ENCODE measurements around the gene PIK3IP1. TPM values are rescaled to one million over a fixed set of nuclear protein-coding genes. Genes with fewer than 3 reads are reported as not detected.

PIK3IP1 gene
- total and polyA plus RNA-seq, 9 of the 15 experiments (the other 6 are each of a cell fraction or from before 2014, with no cell fraction given): 0.11 to 1.3 (median 0.77) TPM

GRCh38 chr22:31286360-31287255, 5.7 kb downstream of the PIK3IP1 start:
- DNase-seq (ENCODE audit: extremely low read depth in 1 of 4, low spot score in 3 of 4): no peak
- H2AFZ ChIP-seq (ENCODE audit: low read depth, low read length): no peak overlapping the region
- in situ Hi-C loops (cut with MboI): no loop called here
- BruUV-seq (replicated peaks): no TSS peak
- no peak overlapping the region for H3K4me2 ChIP-seq (ENCODE audit: insufficient read depth, low read length)
- H3K36me3 ChIP-seq (ENCODE audit: control insufficient read depth, insufficient read depth, low read length): no peaks in the 10 kb centered on the region
- H3K79me2 ChIP-seq (ENCODE audit: control insufficient read depth, insufficient read depth, low read length): no peaks in the 10 kb centered on the region
- no peak for ATAC-seq
- H3K9me3 ChIP-seq (replicated peaks; ENCODE audit: control insufficient read depth, insufficient read depth, low read depth, low read length): no peaks in the 10 kb centered on the region
- ChIA-PET CTCF (ENCODE audit: low intra/inter-chr PET ratio) (no interaction called here), POLR2A (no interaction called here)
- H3K27ac ChIP-seq (ENCODE audit: extremely low read depth, low read depth, low read length): no peak overlapping the region
- no peaks in the 10 kb centered on the region for H4K20me1 ChIP-seq (replicated peaks; ENCODE audit: control insufficient read depth, insufficient read depth, low read length)
- intact Hi-C loops (cut with micrococcal nuclease): no loop called here
- no peak overlapping the region for H3K4me3 ChIP-seq
- no peaks in the 10 kb centered on the region for H3K9me1 ChIP-seq (ENCODE audit: control insufficient read depth, insufficient read depth, low read length)
- H3K9ac ChIP-seq (ENCODE audit: insufficient read depth in 1 of 2, low read depth in 2 of 2, low read length in 2 of 2): no peak overlapping the region
- H3K27me3 ChIP-seq (ENCODE audit: control insufficient read depth in 2 of 2, insufficient read depth in 2 of 2, low read length in 2 of 2): no peaks in the 10 kb centered on the region
- 49% methylated on average over 7 of the region's 8 CpGs for WGBS (ENCODE audit: insufficient coverage, low coverage, missing lambda C conversion rate)
- no peak for FAIRE-seq
- peaks cover 11 to 21% of the 10 kb centered on the region in 2 experiments; a peak in 4 of 5 replicates for H3K4me1 ChIP-seq (replicated peaks in 1 of 2; ENCODE audit: control insufficient read depth in 2 of 2, insufficient read depth in 2 of 2, low read length in 2 of 2)
- TF ChIP-seq MXI1 (IDR thresholded peaks at IDR 0.05; ENCODE audit: low read depth, low read length): no peak
- TF ChIP-seq IRF2 (CRISPR knock-in tag; IDR thresholded peaks at IDR 0.05): no peak
- no peak for TF ChIP-seq ZKSCAN1 (IDR thresholded peaks at IDR 0.05; ENCODE audit: low read depth, low read length)
- TF ChIP-seq MBD1 (CRISPR knock-in tag; IDR thresholded peaks at IDR 0.05): no peak
- TF ChIP-seq CEBPZ (IDR thresholded peaks at IDR 0.05; ENCODE audit: borderline replicate concordance, low read depth, low read length): no peak
- TF ChIP-seq IRF9 (tag; IDR thresholded peaks at IDR 0.05): no peak
- no peak for TF ChIP-seq RUNX1 (IDR thresholded peaks at IDR 0.05; ENCODE audit: low read depth)
- TF ChIP-seq HINFP (tag; conservative IDR thresholded peaks at IDR 0.05; ENCODE audit: low read depth): no peak
- TF ChIP-seq ZNF695 (CRISPR knock-in tag; IDR thresholded peaks at IDR 0.05): no peak
- no peak for TF ChIP-seq HCFC1 (IDR thresholded peaks at IDR 0.05; ENCODE audit: low read depth, low read length)
- no peak for TF ChIP-seq ZNF316 (IDR thresholded peaks at IDR 0.05)
- no peak for TF ChIP-seq ATF2 (CRISPR knock-in tag; IDR thresholded peaks at IDR 0.05)
